ENCODE data around the gene RGS18. TPM values are rescaled to one million over a fixed set of nuclear protein-coding genes. Genes with fewer than 3 reads are reported as not detected.

The RGS18 gene
- total RNA-seq, 1 experiment from 2014 or later: not detected

DNA sequence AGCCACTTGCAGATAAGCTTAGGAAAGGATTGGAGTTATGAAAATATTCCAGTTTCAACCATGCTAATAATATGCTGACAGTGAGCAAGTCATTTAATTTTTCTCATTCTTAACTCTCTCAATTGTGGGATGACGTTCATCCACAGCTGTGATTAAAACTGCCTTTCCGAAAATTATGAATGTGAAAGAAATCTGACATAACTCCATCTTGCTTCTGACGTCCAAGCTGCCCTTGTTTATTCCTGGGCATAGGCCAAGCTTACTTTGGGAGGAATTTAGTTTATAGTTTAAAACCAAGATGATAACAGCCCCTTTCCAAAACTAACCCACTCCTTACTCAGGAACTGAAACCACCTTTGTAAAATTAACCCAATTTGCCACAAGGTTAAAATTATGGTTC lies 11.0 kb upstream of the RGS18 start:
- Histone ChIP-seq H3K9me3 (ENCODE audit: low read length) (no peaks in the 10 kb centered on the region), H3K4me1 (ENCODE audit: insufficient read depth, low read length) (no peaks in the 10 kb centered on the region), H3K4me3 (ENCODE audit: low read length) (no peak overlapping the region), H3K79me2 (ENCODE audit: low read length) (no peaks in the 10 kb centered on the region), H3K36me3 (ENCODE audit: low read depth, low read length) (no peaks in the 10 kb centered on the region), H4K20me1 (ENCODE audit: low read length) (no peaks in the 10 kb centered on the region), H3K9me2 (replicated peaks; ENCODE audit: low read length) (no peaks in the 10 kb centered on the region), H2AFZ (ENCODE audit: low read length) (no peak overlapping the region), H3F3A (ENCODE audit: low read length, unreplicated experiment) (no peaks in the 10 kb centered on the region), H3K27ac (ENCODE audit: low read length) (no peak overlapping the region), H3K4me2 (ENCODE audit: low read length) (no peak overlapping the region), H3K27me3 (ENCODE audit: low read length) (no peaks in the 10 kb centered on the region), H3K9ac (ENCODE audit: low read length) (no peak overlapping the region)
- no TSS peak for BruUV-seq (replicated peaks)
- no peak for TF ChIP-seq EZH2phosphoT487 (IDR thresholded peaks at IDR 0.05; ENCODE audit: borderline replicate concordance, low read length)
- no peak for TF ChIP-seq EZH2 (IDR thresholded peaks at IDR 0.05; ENCODE audit: low read length, unreplicated experiment)
- TF ChIP-seq, protein P1, sequence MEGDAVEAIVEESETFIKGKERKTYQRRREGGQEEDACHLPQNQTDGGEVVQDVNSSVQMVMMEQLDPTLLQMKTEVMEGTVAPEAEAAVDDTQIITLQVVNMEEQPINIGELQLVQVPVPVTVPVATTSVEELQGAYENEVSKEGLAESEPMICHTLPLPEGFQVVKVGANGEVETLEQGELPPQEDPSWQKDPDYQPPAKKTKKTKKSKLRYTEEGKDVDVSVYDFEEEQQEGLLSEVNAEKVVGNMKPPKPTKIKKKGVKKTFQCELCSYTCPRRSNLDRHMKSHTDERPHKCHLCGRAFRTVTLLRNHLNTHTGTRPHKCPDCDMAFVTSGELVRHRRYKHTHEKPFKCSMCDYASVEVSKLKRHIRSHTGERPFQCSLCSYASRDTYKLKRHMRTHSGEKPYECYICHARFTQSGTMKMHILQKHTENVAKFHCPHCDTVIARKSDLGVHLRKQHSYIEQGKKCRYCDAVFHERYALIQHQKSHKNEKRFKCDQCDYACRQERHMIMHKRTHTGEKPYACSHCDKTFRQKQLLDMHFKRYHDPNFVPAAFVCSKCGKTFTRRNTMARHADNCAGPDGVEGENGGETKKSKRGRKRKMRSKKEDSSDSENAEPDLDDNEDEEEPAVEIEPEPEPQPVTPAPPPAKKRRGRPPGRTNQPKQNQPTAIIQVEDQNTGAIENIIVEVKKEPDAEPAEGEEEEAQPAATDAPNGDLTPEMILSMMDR (conservative IDR thresholded peaks at IDR 0.05; ENCODE audit: low read depth, low read length): no peak
- intact Hi-C loops (cut with micrococcal nuclease): no loop called here
- ChIA-PET POLR2A (ENCODE audit: unreplicated experiment) (no interaction called here), CTCF (no interaction called here)
- DNase-seq (no peak), ATAC-seq (no peak)

DNA sequence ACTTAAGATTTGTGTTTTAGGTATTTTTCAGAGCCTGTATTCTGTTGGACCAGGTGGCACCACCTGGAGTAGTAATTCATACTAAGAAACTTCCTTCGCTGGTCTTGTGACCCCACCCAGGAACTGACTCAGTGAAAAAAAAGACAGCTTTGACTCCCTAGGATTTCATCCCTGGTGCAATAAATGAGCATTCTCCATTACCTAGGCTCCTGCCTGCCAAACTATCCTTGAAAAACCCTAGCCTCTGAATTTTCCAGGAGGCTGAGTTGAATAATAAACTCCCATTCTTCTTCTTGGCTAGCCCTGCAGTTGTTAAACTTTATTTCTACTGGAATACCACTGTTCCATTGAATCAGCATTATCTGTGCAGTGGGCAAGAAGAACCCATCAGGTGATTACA lies 10.6 kb upstream of the RGS18 start:
- H3K4me3 ChIP-seq (ENCODE audit: low read length): no peak overlapping the region

DNA sequence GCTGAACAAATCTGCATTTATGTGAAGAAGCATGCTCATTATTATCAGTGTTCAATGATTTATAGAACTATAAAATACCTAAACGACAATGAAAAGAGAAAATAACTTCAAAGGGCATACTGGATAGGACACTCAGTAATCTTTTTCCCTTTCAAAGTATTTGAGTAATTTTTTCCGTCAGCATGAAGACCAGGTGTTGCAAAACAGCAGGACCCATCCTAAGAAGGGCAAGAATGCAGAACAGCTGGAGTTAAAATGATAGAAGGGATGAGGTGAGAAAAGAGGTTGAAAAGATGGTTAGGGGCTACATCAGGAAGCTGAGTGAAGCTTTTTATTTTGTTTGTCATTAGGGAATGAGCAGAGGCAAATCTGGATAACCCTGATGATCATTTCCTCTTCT lies 7.1 kb upstream of the RGS18 start:
- intact Hi-C loops (cut with micrococcal nuclease): no loop called here
- H3K4me3 ChIP-seq (ENCODE audit: low read length): no peak overlapping the region
- no peaks in the 10 kb centered on the region for H3K36me3 ChIP-seq (ENCODE audit: low read depth, low read length)
- H3K9me3 ChIP-seq (ENCODE audit: low read length): no peaks in the 10 kb centered on the region
- no peaks in the 10 kb centered on the region for H3F3A ChIP-seq (ENCODE audit: low read length, unreplicated experiment)
- POLR2A ChIA-PET (ENCODE audit: unreplicated experiment): no interaction called here
- no peaks in the 10 kb centered on the region for H3K27me3 ChIP-seq (ENCODE audit: low read length)
- no peaks in the 10 kb centered on the region; the same call in 1 of the 2 replicates for H3K4me1 ChIP-seq (ENCODE audit: insufficient read depth, low read length)
- no peak overlapping the region for H3K4me2 ChIP-seq (ENCODE audit: low read length)
- H2AFZ ChIP-seq (ENCODE audit: low read length): no peak overlapping the region
- ATAC-seq (no peak), DNase-seq (no peak)
- TF ChIP-seq EZH2 (IDR thresholded peaks at IDR 0.05; ENCODE audit: low read length, unreplicated experiment) (no peak), EZH2phosphoT487 (IDR thresholded peaks at IDR 0.05; ENCODE audit: borderline replicate concordance, low read length) (no peak)
- TF ChIP-seq, protein P1 (conservative IDR thresholded peaks at IDR 0.05; ENCODE audit: low read depth, low read length): no peak
- H3K27ac ChIP-seq (ENCODE audit: low read length): no peak overlapping the region
- BruUV-seq (replicated peaks): no TSS peak
- H3K79me2 ChIP-seq (ENCODE audit: low read length): no peaks in the 10 kb centered on the region
- CTCF ChIA-PET: no interaction called here
- H4K20me1 ChIP-seq (ENCODE audit: low read length): no peaks in the 10 kb centered on the region
- no peaks in the 10 kb centered on the region for H3K9me2 ChIP-seq (replicated peaks; ENCODE audit: low read length)
- no peak overlapping the region for H3K9ac ChIP-seq (ENCODE audit: low read length)

More for the DNA sequence above, 10.6 kb upstream of the RGS18 start:
- Histone ChIP-seq H3K9me3 (ENCODE audit: low read length) (no peaks in the 10 kb centered on the region), H3K4me2 (ENCODE audit: low read length) (no peak overlapping the region), H3K79me2 (ENCODE audit: low read length) (no peaks in the 10 kb centered on the region), H3K4me1 (ENCODE audit: insufficient read depth, low read length) (no peaks in the 10 kb centered on the region), H3K27me3 (ENCODE audit: low read length) (no peaks in the 10 kb centered on the region), H3K9me2 (replicated peaks; ENCODE audit: low read length) (no peaks in the 10 kb centered on the region), H2AFZ (ENCODE audit: low read length) (no peak overlapping the region), H3K36me3 (ENCODE audit: low read depth, low read length) (no peaks in the 10 kb centered on the region), H4K20me1 (ENCODE audit: low read length) (no peaks in the 10 kb centered on the region), H3F3A (ENCODE audit: low read length, unreplicated experiment) (no peaks in the 10 kb centered on the region), H3K27ac (ENCODE audit: low read length) (no peak overlapping the region), H3K9ac (ENCODE audit: low read length) (no peak overlapping the region)
- intact Hi-C loops (cut with micrococcal nuclease): no loop called here
- no peak for TF ChIP-seq EZH2phosphoT487 (IDR thresholded peaks at IDR 0.05; ENCODE audit: borderline replicate concordance, low read length)
- no peak for TF ChIP-seq EZH2 (IDR thresholded peaks at IDR 0.05; ENCODE audit: low read length, unreplicated experiment)
- TF ChIP-seq, protein P1 (conservative IDR thresholded peaks at IDR 0.05; ENCODE audit: low read depth, low read length): no peak
- POLR2A ChIA-PET (ENCODE audit: unreplicated experiment): no interaction called here
- CTCF ChIA-PET: no interaction called here
- no peak for ATAC-seq
- no TSS peak for BruUV-seq (replicated peaks)
- DNase-seq: peak; percentile 7

Measured in PC-3 (cell line).